ENCODE data around the gene IFITM2.
"Not testable (repeated sequence)": the region's sequence is repeated elsewhere in the genome, so short reads cannot be mapped to it uniquely, and the experiment has no call there.

- TF ChIP-seq POLR2A, CTCF (IDR thresholded peaks at IDR 0.05): not testable (repeated sequence)
These were observed 12.3 kb downstream of the IFITM2 start for GRCh38 chr11:319888-320273.

Measured in gastroesophageal sphincter (tissue), 3 donors.